Left ventricle myocardium inferior (tissue), 1 donor: Measurements from ENCODE around the gene ADGRF3. TPM values are rescaled to one million over a fixed set of nuclear protein-coding genes. Genes with fewer than 3 reads are reported as not detected.
"Not testable (repeated sequence)": the region's sequence is repeated elsewhere in the genome, so short reads cannot be mapped to it uniquely, and the experiment has no call there.

Experiments
- DNase-seq: peaks from one replicate; pipeline ENCODE4 v3.0.0-alpha.2; 2020
- H3K27ac ChIP-seq: fragments of 200-600 bp; replicated peaks from 2 replicates; pipeline ENCODE4 v1.8.0; 2021
- H3K27me3 ChIP-seq: fragments of 200-600 bp; 2 replicates; pipeline ENCODE4 v1.8.0; 2021; ENCODE audit warnings: low read depth
- H3K36me3 ChIP-seq: fragments of 200-600 bp; 2 replicates; pipeline ENCODE4 v1.8.0; 2021
- H3K4me1 ChIP-seq: fragments of 200-600 bp; 2 replicates; pipeline ENCODE4 v1.8.0; 2021
- H3K4me3 ChIP-seq: fragments of 200-600 bp; 2 replicates; pipeline ENCODE4 v1.8.0; 2021; ENCODE audit warnings: mild to moderate bottlenecking, moderate library complexity
- H3K9me3 ChIP-seq: fragments of 200-600 bp; replicated peaks from 2 replicates; pipeline ENCODE4 v1.8.0; 2021
- intact Hi-C: fragments of 100-400 bp; cut with micrococcal nuclease; formaldehyde crosslinking; loops from one replicate; pipeline ENCODE4 v1.11.0; 2022
- total RNA-seq: library from RNA; stranded (reverse); fragmentation: NEBNext Ultra II Directional; extraction: Animal tissue kit (Norgen Biotek cat#: 25700); gene quantifications from one replicate; pipeline ENCODE4 v1.2.1, GENCODE V29; 2021
- TF ChIP-seq, protein P1 (sequence below): fragments of 200-600 bp; IDR thresholded peaks from 2 replicates; pipeline ENCODE4 v1.8.0; 2021; ENCODE audit warnings: antibody characterized with exemption, mild to moderate bottlenecking, borderline replicate concordance
- donor health status: DM: no; HTN: yes; CAD: no; lungs with severe emphysema.

The ADGRF3 gene
- total RNA-seq, 1 donor from 2014 or later: not detected

DNA sequence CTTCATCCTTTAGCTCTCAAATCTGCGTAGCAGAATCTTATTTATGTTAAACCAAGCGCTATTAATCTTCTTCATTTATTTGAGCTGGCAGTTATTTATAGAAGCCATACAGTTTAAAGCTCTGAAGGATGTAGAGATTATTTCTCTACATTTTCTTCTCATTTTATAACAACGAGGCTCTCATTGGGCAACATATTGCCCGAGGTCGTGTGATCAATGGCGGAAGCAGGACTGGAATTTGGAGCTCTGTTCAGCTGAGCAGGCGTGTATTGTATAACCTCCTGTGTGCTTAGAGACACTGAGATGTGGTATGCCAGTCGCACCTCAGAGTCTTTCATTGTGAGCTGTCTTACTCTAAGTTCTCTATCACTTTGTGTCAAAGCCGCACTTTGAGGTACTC is 37.6 kb upstream of the ADGRF3 start:
- Histone ChIP-seq H3K9me3 (no peaks in the 10 kb centered on the region), H3K27me3 (no peaks in the 10 kb centered on the region), H3K27ac (no peak overlapping the region), H3K4me1 (no peaks in the 10 kb centered on the region), H3K4me3 (no peak overlapping the region), H3K36me3 (peaks cover 45% of the 10 kb centered on the region)
- TF ChIP-seq, protein P1, sequence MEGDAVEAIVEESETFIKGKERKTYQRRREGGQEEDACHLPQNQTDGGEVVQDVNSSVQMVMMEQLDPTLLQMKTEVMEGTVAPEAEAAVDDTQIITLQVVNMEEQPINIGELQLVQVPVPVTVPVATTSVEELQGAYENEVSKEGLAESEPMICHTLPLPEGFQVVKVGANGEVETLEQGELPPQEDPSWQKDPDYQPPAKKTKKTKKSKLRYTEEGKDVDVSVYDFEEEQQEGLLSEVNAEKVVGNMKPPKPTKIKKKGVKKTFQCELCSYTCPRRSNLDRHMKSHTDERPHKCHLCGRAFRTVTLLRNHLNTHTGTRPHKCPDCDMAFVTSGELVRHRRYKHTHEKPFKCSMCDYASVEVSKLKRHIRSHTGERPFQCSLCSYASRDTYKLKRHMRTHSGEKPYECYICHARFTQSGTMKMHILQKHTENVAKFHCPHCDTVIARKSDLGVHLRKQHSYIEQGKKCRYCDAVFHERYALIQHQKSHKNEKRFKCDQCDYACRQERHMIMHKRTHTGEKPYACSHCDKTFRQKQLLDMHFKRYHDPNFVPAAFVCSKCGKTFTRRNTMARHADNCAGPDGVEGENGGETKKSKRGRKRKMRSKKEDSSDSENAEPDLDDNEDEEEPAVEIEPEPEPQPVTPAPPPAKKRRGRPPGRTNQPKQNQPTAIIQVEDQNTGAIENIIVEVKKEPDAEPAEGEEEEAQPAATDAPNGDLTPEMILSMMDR: no peak
- no peak for DNase-seq
- intact Hi-C loops: no loop called here

DNA sequence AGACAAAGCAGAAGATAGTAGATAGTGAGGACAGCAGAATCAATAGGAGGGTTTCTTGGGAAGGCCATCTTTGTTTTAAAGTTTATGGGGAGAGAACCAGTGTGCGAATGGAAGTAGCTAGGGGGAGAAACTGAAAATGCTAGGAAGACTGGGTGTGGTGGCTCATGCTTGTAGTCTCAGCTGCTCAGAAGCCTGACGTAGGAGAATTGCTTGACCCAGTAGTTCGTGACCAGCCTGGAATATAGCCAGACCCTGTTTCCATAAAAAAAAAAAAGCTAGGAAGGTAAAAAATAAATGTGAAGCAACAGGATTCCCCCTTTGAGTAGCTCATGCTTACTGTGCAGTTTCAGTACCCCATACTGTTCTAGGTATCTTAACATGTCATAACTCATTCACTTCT is 36.0 kb upstream of the ADGRF3 start:
- Histone ChIP-seq H3K9me3 (no peaks in the 10 kb centered on the region), H3K27ac (no peak overlapping the region), H3K4me1 (no peaks in the 10 kb centered on the region), H3K36me3 (peaks cover 44% of the 10 kb centered on the region), H3K27me3 (no peaks in the 10 kb centered on the region), H3K4me3 (no peak overlapping the region)
- DNase-seq: no peak
- TF ChIP-seq, protein P1: no peak
- intact Hi-C loops: no loop called here

DNA sequence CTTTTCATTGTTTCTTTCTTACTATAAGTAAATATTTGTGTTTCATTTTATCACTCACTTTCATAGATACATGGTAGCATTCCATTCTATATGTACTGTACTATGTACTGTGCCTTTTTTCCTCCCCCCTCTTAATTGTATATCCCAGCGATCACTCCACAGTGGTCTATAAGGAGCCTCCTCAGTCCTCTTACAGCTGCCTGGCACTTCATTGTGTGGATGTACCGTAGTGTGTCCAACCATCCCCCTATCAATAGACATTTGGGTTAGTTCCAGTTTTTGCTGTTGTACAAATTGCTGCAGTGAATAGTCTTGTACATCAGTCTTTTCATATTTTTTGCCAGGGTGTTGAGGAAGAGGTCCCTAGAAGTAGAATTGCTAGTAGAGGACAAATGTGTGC is 33.7 kb upstream of the ADGRF3 start:
- H3K4me1 ChIP-seq: no peaks in the 10 kb centered on the region
- intact Hi-C loops: no loop called here
- no peak overlapping the region for H3K27ac ChIP-seq
- H3K27me3 ChIP-seq: no peaks in the 10 kb centered on the region
- H3K36me3 ChIP-seq: peaks cover 44% of the 10 kb centered on the region
- TF ChIP-seq, protein P1: no peak
- DNase-seq: no peak
- no peaks in the 10 kb centered on the region for H3K9me3 ChIP-seq
- no peak overlapping the region for H3K4me3 ChIP-seq

DNA sequence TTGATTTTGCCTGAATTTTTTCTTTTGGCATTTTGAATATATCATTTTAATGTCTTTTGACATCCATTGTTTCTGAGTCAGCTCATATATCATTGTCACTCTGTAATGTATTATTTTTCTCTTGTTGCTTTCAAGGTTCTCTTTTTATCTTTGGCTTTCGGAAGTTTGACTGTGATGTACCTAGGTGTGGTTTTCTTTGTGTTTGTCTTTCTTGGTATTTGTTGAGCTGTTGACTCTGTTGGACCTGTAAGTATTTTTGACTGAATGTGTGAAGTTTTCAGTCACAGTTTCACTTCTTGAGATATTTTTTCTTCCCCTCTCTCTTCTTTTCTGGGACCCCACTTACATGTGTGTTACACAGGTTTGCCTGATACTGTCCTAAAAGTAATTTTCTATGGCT is 30.2 kb upstream of the ADGRF3 start:
- Histone ChIP-seq H3K9me3 (no peaks in the 10 kb centered on the region), H3K27ac (no peak overlapping the region), H3K36me3 (peaks cover 68% of the 10 kb centered on the region), H3K4me3 (no peak overlapping the region), H3K27me3 (no peaks in the 10 kb centered on the region), H3K4me1 (no peaks in the 10 kb centered on the region)
- TF ChIP-seq, protein P1: no peak
- intact Hi-C loops: no loop called here
- DNase-seq: no peak

DNA sequence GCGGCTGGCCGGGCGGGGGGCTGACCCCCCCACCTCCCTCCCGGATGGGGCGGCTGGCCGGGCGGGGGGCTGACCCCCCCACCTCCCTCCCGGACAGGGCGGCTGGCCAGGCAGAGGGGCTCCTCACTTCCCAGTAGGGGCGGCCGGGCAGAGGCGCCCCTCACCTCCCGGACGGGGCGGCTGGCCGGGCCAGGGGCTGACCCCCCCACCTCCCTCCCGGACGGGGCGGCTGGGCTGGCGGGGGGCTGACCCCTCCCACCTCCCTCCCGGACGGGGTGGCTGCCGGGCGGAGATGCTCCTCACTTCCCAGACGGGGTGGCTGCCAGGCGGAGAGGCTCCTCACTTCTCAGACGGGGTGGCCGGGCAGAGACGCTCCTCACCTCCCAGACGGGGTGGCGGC is 24.3 kb upstream of the ADGRF3 start:
- H3K4me3 ChIP-seq, H3K27me3 ChIP-seq, H3K27ac ChIP-seq, intact Hi-C loops, H3K4me1 ChIP-seq, DNase-seq, H3K9me3 ChIP-seq: not testable (repeated sequence)
- peaks cover 46% of the 10 kb centered on the region for H3K36me3 ChIP-seq

DNA sequence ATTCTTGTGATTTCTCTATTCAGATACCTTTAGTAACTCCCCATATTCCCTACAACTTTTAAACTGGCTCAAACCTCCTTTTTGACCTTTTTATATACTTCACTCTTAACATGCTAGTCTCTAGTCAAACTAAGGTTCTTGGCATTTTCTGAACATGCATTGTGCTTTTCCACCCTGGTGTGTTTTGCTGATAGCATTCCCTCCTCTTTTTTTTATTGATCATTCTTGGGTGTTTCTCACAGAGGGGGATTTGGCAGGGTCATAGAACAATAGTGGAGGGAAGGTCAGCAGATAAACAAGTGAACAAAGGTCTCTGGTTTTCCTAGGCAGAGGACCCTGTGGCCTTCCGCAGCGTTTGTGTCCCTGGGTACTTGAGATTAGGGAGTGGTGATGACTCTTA is 23.1 kb upstream of the ADGRF3 start:
- H3K27me3 ChIP-seq, DNase-seq, H3K9me3 ChIP-seq, intact Hi-C loops, H3K4me3 ChIP-seq, H3K4me1 ChIP-seq, H3K27ac ChIP-seq: not testable (repeated sequence)
- H3K36me3 ChIP-seq: peaks cover 40% of the 10 kb centered on the region

DNA sequence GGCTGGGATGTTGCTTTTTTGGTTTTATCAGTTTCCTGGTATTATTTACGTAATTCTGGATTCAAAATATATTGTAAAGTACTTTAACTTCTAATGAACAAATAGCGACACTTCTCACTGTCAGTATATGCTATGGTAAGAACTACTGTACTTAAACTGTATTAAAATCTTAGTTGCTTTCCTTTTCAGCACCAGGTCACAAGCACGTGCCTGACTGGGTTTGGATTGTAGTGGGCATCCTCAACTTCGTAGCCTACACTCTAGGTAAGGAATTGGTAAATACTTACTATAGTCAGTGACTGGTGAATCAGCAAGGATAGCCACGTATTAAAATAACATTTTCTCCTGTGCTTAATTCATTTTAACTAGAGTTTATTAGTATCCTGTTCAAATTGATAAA is 20.4 kb upstream of the ADGRF3 start:
- no peaks in the 10 kb centered on the region for H3K27me3 ChIP-seq
- peaks cover 15% of the 10 kb centered on the region for H3K36me3 ChIP-seq
- H3K9me3 ChIP-seq: no peaks in the 10 kb centered on the region
- H3K4me1 ChIP-seq: peaks cover 7% of the 10 kb centered on the region
- TF ChIP-seq, protein P1: no peak
- H3K4me3 ChIP-seq: no peak overlapping the region
- DNase-seq: no peak
- H3K27ac ChIP-seq: no peak overlapping the region
- intact Hi-C loops: no loop called here
